ENCODE data around the gene ZNF385A.
"Not testable (repeated sequence)": the region's sequence is repeated elsewhere in the genome, so short reads cannot be mapped to it uniquely, and the experiment has no call there.

The ZNF385A gene

GRCh38 chr12:54325442-54326109, 59.0 kb downstream of the ZNF385A start:
- DNase-seq (ENCODE audit: low spot score) = not testable (repeated sequence)

- DNase-seq (ENCODE audit: low spot score) = peak; percentile 98
Measured at GRCh38 chr12:54324617-54325441, 59.7 kb downstream of the ZNF385A start, which contains the start of gene COPZ1. Gene COPZ1, plus strand, starts transcription at chr12:54325131. Its CDS starts 33 bp downstream, at chr12:54325164.

GRCh38 chr12:54321363-54321762, 63.2 kb downstream of the ZNF385A start:
- DNase-seq (ENCODE audit: low spot score) = no peak
